HepG2 (cell line): ENCODE data around the gene CCDC77. TPM values are rescaled to one million over a fixed set of nuclear protein-coding genes. Genes with fewer than 3 reads are reported as not detected.

ENCODE experiments used
- ATAC-seq: fragments of 200-7000 bp; cut with Tn5 transposase; 3 replicates; pipeline ENCODE4 v1.9.1; 2020; ENCODE audit warnings: mild to moderate bottlenecking, moderate library complexity
- BruUV-seq: library from RNA; stranded (reverse); fragments of 400-500 nt; replicated peaks from 2 replicates; lab custom pipeline; 2021; lab: Mats Ljungman, UMichigan
- CTCF ChIA-PET: fragments of 300-600 bp; formaldehyde crosslinking; extraction: SDS; loops from one replicate; lab custom pipeline; 2021; ENCODE audit warnings: low total read pairs, inconsistent platforms, low intra/inter-chr PET ratio; lab: Yijun Ruan, JAX
- POLR2A ChIA-PET: fragments of 350-600 bp; sonication (Branson Sonifier 250); formaldehyde crosslinking; loops from one replicate; lab custom pipeline; 2020; ENCODE audit warnings: antibody characterized with exemption, inconsistent platforms; lab: Yijun Ruan, JAX
- DNase-seq: peaks from one replicate; pipeline ENCODE4 v3.0.0-alpha.2; 2015; ENCODE audit warnings: low spot score
- FAIRE-seq: peaks from 3 replicates; lab custom pipeline; 2011; peaks lifted over from hg19 to GRCh38; lab: Jason Lieb, UNC
- H2AFZ ChIP-seq: one replicate; pipeline ENCODE4 v1.6.1; 2011; ENCODE audit warnings: low read length, inconsistent platforms
- H3K27ac ChIP-seq: fragments of 300-600 bp; 3 replicates; pipeline ENCODE4 v1.8.0; 2011; ENCODE audit warnings: mixed run types, mild to moderate bottlenecking, mixed read lengths, low read length, inconsistent platforms; ENCODE audit not compliant: insufficient read depth; ENCODE audit errors: extremely low read length
- H3K27me3 ChIP-seq, 2 experiments: fragments of 200-600 bp in 1 of 2; 2 replicates in 1 of 2; 3 replicates in 1 of 2; pipeline versions ENCODE4 v1.6.0 to v1.8.0; 2011; ENCODE audit warnings: low read length in 2 of 2, mild to moderate bottlenecking in 2 of 2, moderate library complexity in 2 of 2, inconsistent platforms in 1 of 2; ENCODE audit not compliant: insufficient read depth in 2 of 2, control insufficient read depth in 1 of 2
- H3K36me3 ChIP-seq, 2 experiments: fragments of 200-600 bp in 1 of 2; replicated peaks in 1 of 2; 2 replicates in 1 of 2; 3 replicates in 1 of 2; pipeline versions ENCODE4 v1.5.1 to v1.8.0; 2011; ENCODE audit warnings: low read length in 2 of 2, inconsistent platforms in 1 of 2; ENCODE audit not compliant: insufficient read depth in 2 of 2, control insufficient read depth in 1 of 2
- H3K4me1 ChIP-seq: 2 replicates; pipeline ENCODE4 v1.5.1; 2012; ENCODE audit warnings: low read length, inconsistent platforms; ENCODE audit not compliant: insufficient read depth
- H3K4me2 ChIP-seq: 2 replicates; pipeline ENCODE4 v1.6.0; 2011; ENCODE audit warnings: low read depth, low read length, inconsistent platforms
- H3K4me3 ChIP-seq, 3 experiments: fragments of 200-600 bp in 1 of 3; sonication (generic), shearing (Covaris generic) in 1 of 3; replicated peaks in 1 of 3; 2 replicates each; pipeline ENCODE4 v1.5.1; 2011 to 2016; ENCODE audit warnings: low read length in 3 of 3, inconsistent platforms in 2 of 3, low read depth in 2 of 3, mild to moderate bottlenecking in 2 of 3, control low read depth in 1 of 3, mixed read lengths in 1 of 3; ENCODE audit not compliant: insufficient read depth in 1 of 3
- H3K79me2 ChIP-seq: one replicate; pipeline ENCODE4 v1.6.1; 2011; ENCODE audit warnings: low read length, inconsistent platforms; ENCODE audit not compliant: insufficient read depth
- H3K9ac ChIP-seq: 2 replicates; pipeline ENCODE4 v1.6.0; 2011; ENCODE audit warnings: mild to moderate bottlenecking, low read depth, low read length, inconsistent platforms; ENCODE audit not compliant: insufficient read depth
- H3K9me3 ChIP-seq: 2 replicates; pipeline ENCODE4 v1.5.1; 2012; ENCODE audit warnings: mild to moderate bottlenecking, low read length
- H4K20me1 ChIP-seq: 2 replicates; pipeline ENCODE4 v1.6.0; 2011; ENCODE audit warnings: inconsistent platforms, mild to moderate bottlenecking, low read length, moderate library complexity; ENCODE audit not compliant: insufficient read depth
- ARID5B ChIP-seq: IDR thresholded peaks from 2 replicates; pipeline ENCODE4 v1.4.0; 2020; ENCODE audit warnings: mild to moderate bottlenecking, missing genetic modification reagents
- ATM ChIP-seq: fragments of 450-650 bp; IDR thresholded peaks from 2 replicates; pipeline ENCODE4 v1.7.1; 2017; ENCODE audit warnings: mild to moderate bottlenecking, borderline replicate concordance
- CREB1 ChIP-seq, 2 experiments: fragments of 450-650 bp in 1 of 2; IDR thresholded peaks; 2 replicates each; pipeline ENCODE4 v1.6.1; 2016 to 2017; ENCODE audit warnings: control low read depth in 1 of 2, mild to moderate bottlenecking in 1 of 2, missing compliant biosample characterization in 1 of 2, missing genetic modification characterization in 1 of 2
- NFKB2 ChIP-seq: sonication (generic); formaldehyde crosslinking; IDR thresholded peaks from 2 replicates; pipeline ENCODE4 v1.4.0; 2020; ENCODE audit warnings: missing genetic modification reagents, borderline replicate concordance
- SALL2 ChIP-seq: sonication (generic); formaldehyde crosslinking; IDR thresholded peaks from 2 replicates; pipeline ENCODE4 v1.8.1; 2023; ENCODE audit warnings: mild to moderate bottlenecking, missing genetic modification reagents, inconsistent platforms
- TFDP2 ChIP-seq: sonication (generic); formaldehyde crosslinking; IDR thresholded peaks from 2 replicates; pipeline ENCODE4 v1.4.0; 2020; ENCODE audit warnings: missing genetic modification reagents
- ZBTB14 ChIP-seq: sonication (generic); formaldehyde crosslinking; IDR thresholded peaks from 2 replicates; pipeline ENCODE4 v1.4.0; 2020; ENCODE audit warnings: missing genetic modification reagents
- ZFP62 ChIP-seq: sonication (generic); formaldehyde crosslinking; IDR thresholded peaks from 2 replicates; pipeline ENCODE4 v1.4.0; 2020; ENCODE audit warnings: missing genetic modification reagents
- ZNF296 ChIP-seq: sonication (generic); formaldehyde crosslinking; conservative IDR thresholded peaks from 2 replicates; pipeline ENCODE4 v1.5.0; 2020; ENCODE audit warnings: mild to moderate bottlenecking, missing genetic modification reagents
- ZNF619 ChIP-seq: sonication (generic); formaldehyde crosslinking; IDR thresholded peaks from 2 replicates; pipeline ENCODE4 v1.4.0; 2020; ENCODE audit warnings: mild to moderate bottlenecking, missing genetic modification reagents
- ZNF691 ChIP-seq: sonication (generic); formaldehyde crosslinking; IDR thresholded peaks from 2 replicates; pipeline ENCODE4 v1.4.0; 2020; ENCODE audit warnings: missing genetic modification reagents, low read depth, mild to moderate bottlenecking, borderline replicate concordance
- ZXDC ChIP-seq: sonication (generic); formaldehyde crosslinking; IDR thresholded peaks from 2 replicates; pipeline ENCODE4 v1.5.0; 2020; ENCODE audit warnings: mild to moderate bottlenecking, missing genetic modification reagents
- WGBS: methylation state at CpG from one replicate; pipeline ENCODE4 v1.1.6; 2017; ENCODE audit warnings: low lambda C conversion rate; 5-methylcytosine and 5-hydroxymethylcytosine counted together
- in situ Hi-C: cut with HindIII; loops from 2 replicates; pipeline ENCODE4 v1.10.0; 2017; ENCODE audit warnings: low pct_unique_long_range_greater_than_20kb; ENCODE audit not compliant: extremely low pct_ligation_motif_present
- intact Hi-C: fragments of 100-400 bp; cut with micrococcal nuclease; formaldehyde crosslinking; loops from one replicate; pipeline ENCODE4 v1.10.0; 2022; ENCODE audit not compliant: unreplicated experiment
- polyA plus RNA-seq, 8 experiments: library from polyadenylated mRNA; depleted of rRNA in 3 of 8; stranded (reverse) in 7 of 8; unstranded in 1 of 8; fragments of >200 nt; fragmentation: Illumina TruSeq in 4 of 8; extraction: Trizol in 4 of 8; gene quantifications; 2 replicates each; pipeline versions ENCODE4 v1.2.1 to v1.2.3, GENCODE V29; 2011 to 2016; ENCODE audit warnings: low read depth in 4 of 8, missing spikeins in 1 of 8, mixed read lengths in 1 of 8; ENCODE audit not compliant: insufficient read depth in 1 of 8
- total RNA-seq, 5 experiments: library from RNA; depleted of rRNA; stranded (reverse); fragments of >200 nt; fragmentation: Illumina TruSeq; extraction: Trizol; gene quantifications; 2 replicates each; pipeline ENCODE4 v1.2.3, GENCODE V29; 2016; ENCODE audit warnings: low read depth in 1 of 5

The CCDC77 gene
- total and polyA plus RNA-seq, 2 of the 13 experiments (the other 11 are each of a cell fraction or from before 2014, with no cell fraction given), result 6.4 to 16.4 TPM

- H3K36me3 ChIP-seq, result peaks cover 6 to 8% of the 10 kb centered on the region in 2 experiments; a peak in 4 of 5 replicates
- H3K4me1 ChIP-seq, result peaks cover 22% of the 10 kb centered on the region
- ATAC-seq (peak; percentile 58), DNase-seq (no peak), FAIRE-seq (no peak)
- peak overlapping the region; percentile 92 for H3K27ac ChIP-seq
- intact Hi-C loops, result loop anchor here (1.0 kb wide), 1 partner anchor 13 kb away; the partner anchor contains the start of gene CCDC77
- CTCF ChIA-PET, result no interaction called here
- 1% methylated on average over 28 of the region's 35 CpGs for WGBS
- H3K9ac ChIP-seq, result peak overlapping the region; percentile 91
- peak overlapping the region; percentile 75 for H2AFZ ChIP-seq
- no peaks in the 10 kb centered on the region for H3K9me3 ChIP-seq
- H4K20me1 ChIP-seq, result peaks cover 24% of the 10 kb centered on the region
- POLR2A ChIA-PET, result interaction anchor here (0.5 to 4.5 kb wide), 6 partner anchors 12 to 1342 kb away, joined by 3 to 43 read pairs (median 4); partner anchors contain the start of gene CCDC77
- TSS peak; percentile 73 for BruUV-seq
- H3K4me2 ChIP-seq, result peak overlapping the region; percentile 84
- in situ Hi-C loops, result no loop called here
- peak overlapping the region; percentile 76 to 99 (median 92) for H3K4me3 ChIP-seq
- H3K79me2 ChIP-seq, result peaks cover 56% of the 10 kb centered on the region
- H3K27me3 ChIP-seq, result no peaks in the 10 kb centered on the region; a peak in 1 of 5 replicates
- TF ChIP-seq ATM, result no peak
- TF ChIP-seq ARID5B (CRISPR knock-in tag), result 0 out of 2 replicates have a peak, but pooled peaks have one; percentile 1
- TF ChIP-seq ZNF619 (CRISPR knock-in tag), result 0 out of 2 replicates have a peak, but pooled peaks have one; percentile 8
- no peak for TF ChIP-seq ZFP62 (CRISPR knock-in tag)
- 0 out of 2 replicates have a peak, but pooled peaks have one; percentile 6 for TF ChIP-seq SALL2 (CRISPR knock-in tag)
- TF ChIP-seq ZNF296, result 0 out of 2 replicates have a peak, but pooled peaks have one; percentile 47
- TF ChIP-seq ZXDC (CRISPR knock-in tag), result 0 out of 2 replicates have a peak, but pooled peaks have one; percentile 35
- peak; percentile 5; the same call in 1 of the 2 replicates for TF ChIP-seq NFKB2 (CRISPR knock-in tag)
- TF ChIP-seq ZNF691 (CRISPR knock-in tag), result peak; percentile 0; the same call in 1 of the 2 replicates
- TF ChIP-seq TFDP2, result 0 out of 2 replicates have a peak, but pooled peaks have one; percentile 14
- no peak for TF ChIP-seq ZBTB14 (CRISPR knock-in tag)
- peak; percentile 80 for TF ChIP-seq CREB1 (IDR thresholded peaks at IDR 0.05)
- TF ChIP-seq CREB1 (CRISPR knock-in tag; IDR thresholded peaks at IDR 0.05), result no peak
These were observed 12.8 kb upstream of the CCDC77 start for GRCh38 chr12:388541-389141.
